NB4 (cell line): ENCODE data around the gene CPXM2.

Source experiments
- DNase-seq: peaks from one replicate; pipeline ENCODE4 v3.0.0; 2010; ENCODE audit warnings: low read depth
- H3K4me3 ChIP-seq: one replicate; pipeline ENCODE4 v1.5.1; 2011; ENCODE audit warnings: mild to moderate bottlenecking, low read depth, low read length, moderate library complexity
- CTCF ChIP-seq: IDR thresholded peaks from one replicate; pipeline ENCODE4 v1.5.1; 2012; ENCODE audit warnings: low read depth, low read length
- MAX ChIP-seq: IDR thresholded peaks from 2 replicates; pipeline ENCODE4 v1.6.1; 2011; ENCODE audit warnings: low read depth, low read length
- MYC ChIP-seq: IDR thresholded peaks from 2 replicates; pipeline ENCODE4 v1.6.1; 2011; ENCODE audit warnings: low read depth, low read length
- POLR2A ChIP-seq: IDR thresholded peaks from 2 replicates; pipeline ENCODE4 v1.6.1; 2011; ENCODE audit warnings: mild to moderate bottlenecking; ENCODE audit not compliant: insufficient read length; ENCODE audit errors: extremely low read depth

The CPXM2 gene

GRCh38 chr10:123800289-123800688, 91.3 kb downstream of the CPXM2 start:
- TF ChIP-seq CTCF = no peak
- no peak for TF ChIP-seq MYC
- no peak for TF ChIP-seq MAX
- no peak for TF ChIP-seq POLR2A
- DNase-seq = no peak
- no peak overlapping the region for H3K4me3 ChIP-seq

GRCh38 chr10:123798856-123799255, 92.8 kb downstream of the CPXM2 start:
- TF ChIP-seq CTCF = no peak
- TF ChIP-seq POLR2A = no peak
- no peak for TF ChIP-seq MAX
- no peak for TF ChIP-seq MYC
- DNase-seq = no peak
- no peak overlapping the region for H3K4me3 ChIP-seq

- H3K4me3 ChIP-seq = no peak overlapping the region
- DNase-seq = no peak
- no peak for TF ChIP-seq CTCF
- no peak for TF ChIP-seq MYC
- TF ChIP-seq POLR2A = no peak
- TF ChIP-seq MAX = no peak
Measured at GRCh38 chr10:123797813-123798212, 93.8 kb downstream of the CPXM2 start.

GRCh38 chr10:123796736-123797135, 94.9 kb downstream of the CPXM2 start:
- H3K4me3 ChIP-seq = no peak overlapping the region
- no peak for TF ChIP-seq MYC
- TF ChIP-seq POLR2A = no peak
- no peak for TF ChIP-seq CTCF
- no peak for TF ChIP-seq MAX
- DNase-seq = no peak

- no peak overlapping the region for H3K4me3 ChIP-seq
- TF ChIP-seq MYC (no peak), POLR2A (no peak), MAX (no peak), CTCF (no peak)
- no peak for DNase-seq
Measured at GRCh38 chr10:123795846-123796590, 95.6 kb downstream of the CPXM2 start.

GRCh38 chr10:123795196-123795780, 96.3 kb downstream of the CPXM2 start:
- no peak overlapping the region for H3K4me3 ChIP-seq
- TF ChIP-seq MAX (no peak), MYC (no peak), POLR2A (no peak), CTCF (no peak)
- no peak for DNase-seq
